Activated CD4-positive, alpha-beta T cell treated with anti-CD3 and anti-CD28 coated beads, Interleukin-2, amount 50 U/mL, for 16 hours (primary cell): ENCODE results near the gene ELFN2.
"Not testable (repeated sequence)": the region's sequence is repeated elsewhere in the genome, so short reads cannot be mapped to it uniquely, and the experiment has no call there.

Experiments used
- DNase-seq: peaks from one replicate; pipeline ENCODE4 v3.0.0-alpha.2; 2020

The ELFN2 gene, protein sequence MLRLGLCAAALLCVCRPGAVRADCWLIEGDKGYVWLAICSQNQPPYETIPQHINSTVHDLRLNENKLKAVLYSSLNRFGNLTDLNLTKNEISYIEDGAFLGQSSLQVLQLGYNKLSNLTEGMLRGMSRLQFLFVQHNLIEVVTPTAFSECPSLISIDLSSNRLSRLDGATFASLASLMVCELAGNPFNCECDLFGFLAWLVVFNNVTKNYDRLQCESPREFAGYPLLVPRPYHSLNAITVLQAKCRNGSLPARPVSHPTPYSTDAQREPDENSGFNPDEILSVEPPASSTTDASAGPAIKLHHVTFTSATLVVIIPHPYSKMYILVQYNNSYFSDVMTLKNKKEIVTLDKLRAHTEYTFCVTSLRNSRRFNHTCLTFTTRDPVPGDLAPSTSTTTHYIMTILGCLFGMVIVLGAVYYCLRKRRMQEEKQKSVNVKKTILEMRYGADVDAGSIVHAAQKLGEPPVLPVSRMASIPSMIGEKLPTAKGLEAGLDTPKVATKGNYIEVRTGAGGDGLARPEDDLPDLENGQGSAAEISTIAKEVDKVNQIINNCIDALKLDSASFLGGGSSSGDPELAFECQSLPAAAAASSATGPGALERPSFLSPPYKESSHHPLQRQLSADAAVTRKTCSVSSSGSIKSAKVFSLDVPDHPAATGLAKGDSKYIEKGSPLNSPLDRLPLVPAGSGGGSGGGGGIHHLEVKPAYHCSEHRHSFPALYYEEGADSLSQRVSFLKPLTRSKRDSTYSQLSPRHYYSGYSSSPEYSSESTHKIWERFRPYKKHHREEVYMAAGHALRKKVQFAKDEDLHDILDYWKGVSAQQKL

DNA sequence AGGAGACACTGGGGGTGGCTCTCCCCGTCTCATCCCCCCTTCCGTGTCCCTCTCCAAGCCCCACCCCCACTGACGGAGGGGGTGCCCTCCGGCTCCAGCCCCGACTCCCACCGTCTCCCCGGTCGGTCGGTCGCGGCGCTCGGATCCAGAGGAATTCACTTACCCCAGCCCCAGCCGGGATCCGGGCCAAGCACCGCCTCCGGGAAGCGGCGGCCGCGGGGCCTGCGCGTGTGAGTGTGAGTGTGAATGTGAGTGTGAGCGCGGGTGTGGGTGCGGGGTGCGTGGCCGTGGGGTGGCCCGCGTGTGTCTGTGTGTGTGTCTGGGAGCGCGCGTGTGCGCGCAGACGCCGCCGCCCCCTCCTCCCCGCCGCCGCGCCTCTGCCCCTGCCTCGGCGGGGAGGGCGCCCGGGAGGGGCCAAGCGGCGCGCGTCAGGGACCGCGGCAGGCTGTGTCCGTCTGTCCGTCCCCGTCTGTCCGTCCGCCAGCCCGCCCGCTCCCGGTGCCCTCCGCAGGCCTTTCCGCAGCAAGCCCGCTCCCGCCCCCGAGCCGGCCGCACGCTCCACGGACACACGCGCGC, at the start of gene ELFN2:
Gene ELFN2, minus strand, starts transcription at position 345 of the 576 bp plus-strand sequence. CDS start 51,945 bp downstream, outside the sequence.
- no peak for DNase-seq

DNA sequence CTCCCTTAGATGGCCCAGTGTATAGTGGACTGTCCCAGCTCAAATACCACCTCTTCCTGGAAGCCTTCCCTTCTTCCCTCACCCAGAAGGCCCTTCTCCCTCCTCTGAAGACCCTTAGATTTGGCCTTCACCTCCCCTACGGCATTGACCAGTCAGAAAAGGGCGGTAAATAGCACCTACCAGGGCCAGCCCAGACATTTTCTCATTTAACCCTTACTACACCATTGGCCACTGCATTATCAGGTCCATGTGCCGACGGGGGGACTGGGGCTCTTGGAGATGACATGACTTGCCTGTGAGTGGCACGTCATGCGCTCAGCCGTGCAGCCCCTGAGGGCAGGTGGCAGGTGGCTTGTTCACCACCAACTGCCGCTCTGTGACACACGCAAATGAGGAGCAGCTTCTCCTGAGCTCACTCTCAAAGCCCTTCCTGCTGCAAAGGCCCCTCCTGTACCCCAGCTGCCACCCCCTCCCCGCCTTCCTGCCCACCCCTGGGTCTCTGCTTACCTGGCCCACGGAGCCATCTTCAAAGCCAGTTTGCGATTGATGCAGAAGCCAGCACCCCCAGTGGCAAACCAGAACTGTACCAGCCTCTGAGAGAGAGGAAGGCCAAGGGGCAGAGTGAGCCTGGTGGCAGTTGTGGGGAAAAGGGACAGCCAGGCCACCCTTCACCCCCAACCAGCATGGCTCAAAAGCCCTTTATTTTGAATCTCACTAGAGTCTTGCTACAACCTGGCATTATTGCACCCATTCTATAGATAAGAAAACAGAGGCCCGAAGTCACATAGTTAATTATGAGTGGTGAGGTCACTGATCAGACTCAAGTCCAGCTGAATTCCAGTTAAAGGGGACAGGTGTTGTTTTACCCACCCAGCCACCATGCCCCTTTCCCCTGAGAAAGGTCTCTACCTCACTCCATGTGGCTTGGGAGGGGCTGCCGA, 49.4 kb upstream of the ELFN2 start:
- DNase-seq = no peak

DNA sequence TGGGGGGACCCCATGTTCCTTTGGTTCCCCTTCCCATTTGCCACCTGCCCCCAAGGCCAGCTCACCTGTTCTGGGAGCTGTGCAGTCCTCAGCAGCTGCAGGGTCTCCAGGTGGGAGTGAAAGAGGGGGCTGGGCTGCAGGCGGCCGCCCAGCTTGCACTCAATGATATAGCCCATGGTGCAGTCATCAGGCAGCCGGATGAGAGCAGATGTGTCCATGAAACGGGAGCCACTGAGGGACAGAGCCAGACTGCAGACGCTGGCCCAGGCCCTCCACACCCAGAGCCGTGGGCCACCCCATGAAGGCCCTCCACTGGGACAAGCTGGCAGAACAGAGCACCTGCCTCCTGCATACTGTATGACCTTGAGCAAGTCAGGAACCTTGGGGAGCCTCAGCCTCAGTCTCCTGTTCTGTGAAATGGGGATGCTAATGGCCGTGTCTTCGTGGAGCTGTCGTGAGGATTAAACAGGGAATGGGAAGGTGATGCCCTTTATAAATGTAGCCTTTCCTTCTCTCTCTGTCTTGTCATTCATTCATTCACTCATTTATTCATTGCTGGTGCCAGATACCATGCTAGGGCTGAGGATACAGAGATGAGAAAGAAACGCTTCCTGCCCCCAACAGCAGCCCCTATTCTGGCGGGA, 47.3 kb upstream of the ELFN2 start:
- DNase-seq = no peak

DNA sequence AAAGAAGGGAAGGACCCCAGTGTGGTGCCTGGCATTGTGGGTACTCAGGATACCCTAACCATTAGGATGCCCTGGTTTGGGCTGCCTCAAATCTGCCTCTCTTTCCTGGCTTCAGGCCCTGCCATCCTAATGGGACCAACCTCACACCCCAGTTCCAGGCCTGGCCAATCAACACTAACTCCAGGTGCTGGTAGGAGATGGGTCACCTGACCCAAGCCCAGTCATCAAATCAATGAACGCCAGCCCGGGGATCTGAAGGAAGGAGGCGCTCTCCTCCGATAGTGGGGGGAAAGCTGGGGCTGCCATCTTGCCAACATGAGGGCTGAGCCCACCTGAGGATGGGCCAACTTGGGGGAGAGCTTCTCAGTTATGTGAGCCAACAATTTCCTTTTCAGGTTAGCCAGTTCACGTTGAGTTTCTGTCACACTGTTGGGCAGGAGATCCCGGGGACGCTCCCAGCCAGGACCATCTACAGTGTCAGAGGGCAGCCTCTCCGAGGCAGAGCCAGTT, 46.2 kb upstream of the ELFN2 start:
- DNase-seq = no peak

DNA sequence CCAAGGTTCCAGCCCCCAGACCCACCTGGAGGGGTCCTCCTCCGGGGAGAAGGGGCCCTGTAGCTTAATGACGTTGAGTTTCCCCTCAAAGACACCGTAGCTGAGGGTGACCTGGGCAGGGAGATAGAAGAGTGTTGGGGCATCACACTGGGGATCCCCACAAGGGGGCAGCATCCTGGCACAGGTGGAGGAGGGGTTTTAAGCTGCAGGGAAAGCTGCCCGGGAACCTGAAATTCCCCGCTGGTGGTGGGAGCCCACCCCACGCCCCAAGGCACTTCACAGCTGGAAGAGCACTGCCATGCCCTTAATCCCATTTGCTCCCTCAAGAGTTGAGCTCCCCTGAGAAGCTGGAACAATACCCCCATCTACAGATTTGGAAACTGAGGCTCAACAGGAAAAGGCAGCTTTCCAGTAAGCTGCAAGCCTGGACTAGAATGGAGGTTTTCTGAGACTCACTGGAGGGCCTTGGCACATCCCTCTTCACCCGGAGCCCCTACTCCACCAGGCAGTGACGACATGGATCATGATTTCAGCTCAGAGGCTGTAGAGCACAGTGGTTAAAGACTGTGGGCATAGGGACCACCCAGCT, 45.2 kb upstream of the ELFN2 start:
- DNase-seq = peak; percentile 41

DNA sequence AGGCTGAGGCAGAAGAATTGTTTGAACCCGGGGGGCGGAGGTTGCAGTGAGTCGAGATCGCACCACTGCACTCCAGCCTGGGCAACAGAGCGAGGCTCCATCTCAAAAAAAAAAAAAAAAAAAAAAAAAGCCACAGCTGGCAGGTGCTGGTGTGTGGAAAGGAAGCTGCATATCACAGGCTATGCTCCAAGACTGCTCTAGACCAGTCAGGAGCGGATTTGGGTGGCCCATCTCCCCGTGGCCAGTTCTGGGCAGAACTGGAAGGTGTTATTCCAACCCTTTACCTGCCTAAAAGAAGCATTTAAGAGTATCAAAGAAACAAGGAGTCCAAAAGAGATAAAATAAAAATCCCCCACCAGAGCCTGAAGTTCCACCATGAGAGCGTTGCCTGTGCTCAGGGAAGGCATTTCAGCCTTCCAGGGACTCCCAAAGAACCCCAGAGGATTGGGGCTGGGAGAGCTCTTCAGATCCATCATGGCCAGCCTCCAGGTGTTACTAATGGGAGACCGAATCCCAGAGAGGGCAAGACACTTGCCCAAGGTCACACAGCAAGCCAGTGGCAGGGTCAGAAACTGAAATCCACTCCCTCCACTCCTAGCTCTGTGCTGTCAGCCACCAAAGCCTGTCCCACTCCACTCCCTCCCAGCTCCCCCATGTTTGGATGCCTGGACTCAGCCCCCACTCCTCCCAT, 44.6 kb upstream of the ELFN2 start:
- no peak for DNase-seq

- DNase-seq = no peak
Observed at GRCh38 chr22:37470087-37470445, 42.8 kb upstream of the ELFN2 start.

DNA sequence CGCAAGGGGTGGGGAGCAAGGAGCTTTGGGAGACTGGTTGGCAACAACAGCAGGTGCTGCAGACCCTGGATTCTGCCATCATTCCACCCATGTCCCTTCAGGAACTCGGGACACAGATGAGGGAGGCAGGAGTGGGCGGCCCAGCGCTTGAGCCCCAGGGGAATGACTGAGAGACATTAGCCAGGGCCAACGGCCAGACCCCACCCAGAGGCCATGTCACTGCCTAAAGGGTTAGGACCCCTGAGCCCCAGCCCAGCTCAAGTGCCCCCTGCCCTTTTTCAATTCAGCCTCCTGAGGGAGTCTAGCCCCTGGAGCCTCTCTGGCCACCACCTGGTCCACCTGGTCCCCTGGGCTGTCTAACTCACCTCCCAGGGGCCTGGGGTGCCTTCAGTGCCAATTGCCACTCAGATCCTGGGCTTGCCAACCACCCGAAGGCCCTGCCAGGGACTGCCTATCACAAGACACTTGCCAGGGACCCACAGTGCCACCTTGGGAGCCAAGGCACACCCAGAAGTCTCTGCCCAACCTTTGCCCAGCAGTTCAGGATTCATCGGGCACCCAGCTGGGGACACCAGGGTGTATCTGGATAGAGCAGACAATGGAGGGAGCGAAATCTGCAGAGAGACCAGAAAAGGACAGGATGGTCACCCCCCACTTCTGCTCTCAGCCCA, 42.3 kb upstream of the ELFN2 start:
- DNase-seq = no peak

GRCh38 chr22:37468201-37468695, 41.0 kb upstream of the ELFN2 start:
- DNase-seq = not testable (repeated sequence)

GRCh38 chr22:37467391-37467955, 40.2 kb upstream of the ELFN2 start:
- no peak for DNase-seq

GRCh38 chr22:37464181-37464580, 36.9 kb upstream of the ELFN2 start:
- DNase-seq = no peak

DNA sequence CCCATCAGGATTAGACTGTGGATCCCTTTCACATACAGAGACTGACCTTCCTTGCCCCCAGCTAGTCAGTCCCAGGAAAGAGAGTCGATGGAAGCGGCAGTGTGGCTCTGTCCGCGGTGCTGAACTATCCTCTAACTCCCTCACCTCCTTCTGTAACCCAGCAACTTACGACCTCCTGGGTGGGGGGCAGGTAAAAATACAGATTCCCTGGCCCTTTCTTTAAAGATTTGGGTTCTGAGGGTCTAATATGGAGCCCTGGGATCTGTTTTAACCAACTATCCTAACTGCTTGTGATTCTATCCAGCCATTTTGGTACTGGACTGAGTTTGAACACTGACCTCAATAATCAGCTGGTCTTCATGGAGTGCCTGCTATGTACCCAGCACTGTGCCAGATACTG, 35.7 kb upstream of the ELFN2 start:
- no peak for DNase-seq

DNA sequence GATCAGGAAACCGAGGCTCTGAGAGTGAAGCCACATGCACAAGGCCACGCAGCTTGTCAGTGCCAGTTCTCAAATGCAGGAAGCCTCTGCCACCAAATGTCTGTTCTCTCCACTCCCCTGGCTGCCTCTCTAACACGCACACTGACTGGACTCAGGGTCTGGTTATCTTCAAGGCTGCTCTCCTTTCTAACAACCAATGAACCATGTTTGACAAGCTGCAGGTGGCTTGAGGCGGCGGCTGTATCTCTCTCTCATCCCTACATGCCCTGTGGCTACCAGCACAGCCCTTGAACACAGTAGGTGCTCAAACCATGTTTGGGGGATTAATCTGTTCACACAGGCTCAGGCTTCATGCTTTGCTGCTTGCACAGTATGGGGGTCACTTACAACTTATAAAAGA, 35.2 kb upstream of the ELFN2 start:
- DNase-seq = no peak

DNA sequence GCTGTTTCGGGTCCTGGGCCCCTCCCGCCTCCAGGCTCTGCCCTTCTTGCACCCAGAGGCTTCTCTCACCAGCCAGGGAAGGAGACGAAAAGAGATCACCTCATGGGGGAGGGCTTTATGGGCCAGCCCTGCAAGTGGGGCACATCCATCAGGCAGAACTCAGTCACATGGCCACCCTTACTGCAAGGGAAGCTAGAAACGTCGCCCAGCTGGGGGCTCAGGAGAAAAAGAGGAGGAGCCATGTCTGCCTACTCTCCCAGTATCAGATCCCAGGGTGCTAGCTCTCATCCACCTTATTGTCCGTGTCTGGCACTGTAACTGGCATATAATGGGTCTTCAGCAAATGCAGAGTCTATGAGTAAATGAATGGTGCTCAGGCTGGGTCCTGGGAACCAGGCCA, 34.7 kb upstream of the ELFN2 start:
- no peak for DNase-seq

- DNase-seq = no peak
Observed at GRCh38 chr22:37460684-37461083, 33.4 kb upstream of the ELFN2 start.

DNA sequence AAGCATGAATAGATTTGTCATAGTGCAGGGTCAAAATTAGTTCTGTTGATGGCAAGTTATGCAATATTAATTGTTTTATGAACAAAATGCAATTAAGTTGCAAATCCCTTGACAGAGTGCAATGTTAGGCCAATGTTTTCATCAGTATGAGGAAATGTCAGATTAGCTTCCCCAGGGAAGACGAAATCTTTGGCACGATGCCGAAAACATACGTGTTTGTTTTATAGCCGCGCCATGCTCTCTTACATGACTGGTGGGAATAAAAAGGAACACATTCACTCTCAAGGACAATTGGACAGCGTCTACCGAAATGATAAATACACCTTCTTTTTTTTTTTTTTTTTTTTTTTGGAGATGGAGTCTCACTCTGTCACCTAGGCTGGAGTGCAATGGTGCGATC, 31.9 kb upstream of the ELFN2 start:
- no peak for DNase-seq

DNA sequence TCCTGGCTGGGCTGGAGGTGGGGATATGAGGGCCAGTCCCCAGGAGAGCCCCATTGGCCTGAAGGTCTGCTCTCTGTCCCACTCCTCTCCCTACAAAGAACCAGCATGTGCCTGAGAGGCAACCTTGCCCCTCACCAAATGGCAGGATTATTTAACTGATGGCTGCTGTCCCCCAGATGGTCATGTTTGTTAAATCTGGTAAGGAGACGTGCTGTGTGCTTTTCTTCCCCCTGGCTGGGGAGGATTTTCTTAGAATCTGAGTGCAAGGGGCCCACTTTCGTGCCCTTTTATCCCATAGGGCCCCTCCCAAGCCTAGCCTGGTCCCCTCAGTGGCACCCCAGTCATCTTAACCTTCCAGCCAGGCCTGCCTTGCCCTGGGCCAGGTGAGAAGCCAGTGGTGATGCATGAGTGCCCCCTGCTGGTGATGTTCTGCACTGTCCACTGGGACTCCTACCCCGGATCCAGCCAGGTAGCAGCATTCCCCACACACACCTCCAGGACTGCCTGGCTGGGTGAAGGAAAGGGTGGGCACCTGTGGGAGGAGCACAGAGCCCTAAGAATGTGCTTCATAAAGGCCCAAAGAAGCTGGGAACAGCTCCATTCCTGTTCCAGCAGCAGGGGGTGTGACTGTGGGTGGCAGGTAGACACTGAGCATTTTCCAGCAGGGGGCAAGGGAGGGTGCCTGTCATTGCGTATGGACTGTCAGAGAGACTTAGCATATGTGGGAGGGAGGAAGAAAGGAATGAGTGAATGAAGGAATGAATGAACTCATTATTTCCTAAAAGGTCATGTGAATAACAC, 30.0 kb upstream of the ELFN2 start:
- DNase-seq = peak; percentile 82

DNA sequence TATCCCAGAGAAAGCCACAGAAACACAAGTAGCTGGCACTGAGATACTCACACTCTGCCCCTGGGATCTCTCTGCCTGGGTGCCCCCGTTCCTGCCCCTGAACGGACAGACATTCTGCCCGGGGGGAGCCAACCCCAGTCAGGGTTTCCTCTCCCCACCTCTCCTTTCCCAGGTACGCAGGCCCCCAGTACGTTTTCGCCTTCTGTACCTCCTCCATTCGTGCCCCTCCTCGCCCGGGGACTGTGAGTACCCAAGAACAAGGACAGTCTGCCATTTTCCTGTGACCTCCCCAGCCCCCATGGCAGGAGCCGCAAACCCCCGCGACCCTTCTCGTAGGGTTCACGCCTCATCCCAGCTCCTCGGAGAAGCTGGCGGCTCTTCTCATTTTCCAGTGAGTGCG, 29.1 kb upstream of the ELFN2 start:
- DNase-seq = no peak

DNA sequence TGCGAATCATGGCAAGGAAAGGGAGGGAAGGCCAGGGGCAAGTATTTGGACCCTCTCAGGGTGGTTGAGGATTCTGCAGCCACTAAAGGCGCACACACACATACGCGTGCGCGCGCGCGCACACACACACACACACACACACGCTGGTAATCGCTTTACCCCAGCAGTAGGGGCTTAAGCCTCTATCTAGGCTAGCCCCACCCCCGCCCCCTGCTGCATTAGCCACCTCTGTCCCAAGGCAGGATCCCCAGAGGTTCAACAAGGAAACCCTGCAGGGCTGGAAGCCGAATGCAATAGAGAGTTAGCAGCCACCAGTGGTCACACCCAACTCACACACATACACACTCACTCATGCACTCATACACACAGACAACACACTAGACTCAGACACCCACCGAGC, 28.6 kb upstream of the ELFN2 start:
- DNase-seq = no peak
